Measurements from ENCODE around the gene LHPP.

LHPP gene

DNA sequence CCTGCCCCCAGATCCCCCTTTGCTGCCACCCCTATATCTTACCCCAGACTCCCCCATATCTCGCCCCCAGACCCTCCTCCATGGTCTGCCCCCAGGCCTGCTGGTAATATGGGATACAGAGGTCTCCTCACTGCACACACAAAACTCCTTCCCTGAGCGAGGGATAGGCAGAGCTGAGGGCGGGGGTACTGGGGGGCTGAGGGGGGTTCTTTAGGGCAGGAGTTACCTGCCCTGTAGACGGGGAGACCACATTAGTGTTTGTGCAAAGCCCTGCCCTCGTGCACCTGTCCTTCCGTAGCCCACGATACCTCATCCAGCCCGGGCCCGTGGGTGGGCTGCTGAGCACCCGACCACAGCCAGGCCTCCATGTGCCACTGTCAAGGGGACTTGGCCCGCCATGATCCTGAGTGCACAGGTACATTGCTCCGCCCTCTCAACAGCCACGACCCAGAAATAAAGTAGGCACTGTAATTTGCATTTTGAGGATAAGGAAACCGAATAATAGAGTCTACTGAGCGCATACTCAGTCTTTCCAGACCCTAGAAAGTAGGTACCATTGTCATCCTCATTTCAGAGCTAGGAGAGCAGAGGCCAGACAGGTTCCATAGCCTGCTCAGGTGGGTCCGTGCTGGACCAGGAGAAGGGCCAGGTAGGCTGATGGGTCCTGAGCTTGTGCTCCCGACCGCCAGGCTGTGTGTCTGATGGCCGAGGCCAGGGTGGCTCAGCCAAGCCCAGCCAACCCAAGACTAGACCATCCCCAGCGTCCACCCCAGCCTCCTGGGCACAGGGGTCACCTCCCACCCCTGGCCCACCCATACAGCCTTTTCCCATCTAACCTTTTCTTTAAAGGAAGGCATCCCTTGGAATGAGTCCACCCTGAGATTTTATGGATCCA lies 115.2 kb downstream of the LHPP start:
- H4K20me1 ChIP-seq (ENCODE audit: control insufficient read depth, insufficient read depth, low read depth, low read length) = no peaks in the 10 kb centered on the region

DNA sequence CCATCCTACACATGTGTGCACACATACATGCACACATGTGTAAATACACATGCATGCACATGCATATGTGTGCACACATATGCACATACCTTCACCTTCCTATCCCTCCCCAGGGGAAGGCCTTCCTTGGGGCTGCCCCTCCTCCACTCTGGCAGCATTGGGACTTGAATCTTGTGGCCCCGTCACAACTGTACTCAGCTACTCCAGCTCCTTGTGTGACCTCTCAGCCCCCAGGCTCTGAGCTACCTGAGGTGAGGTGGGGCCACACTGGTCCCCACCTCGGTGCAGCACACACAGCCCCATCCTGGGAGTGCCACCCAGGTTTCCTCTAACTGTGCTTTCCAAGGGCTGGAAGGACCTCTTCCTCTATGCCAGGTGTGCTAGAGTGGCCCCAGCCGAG lies 116.0 kb downstream of the LHPP start:
- no peak overlapping the region for H3K27ac ChIP-seq (ENCODE audit: low read depth, low read length)
- H4K20me1 ChIP-seq (ENCODE audit: control insufficient read depth, insufficient read depth, low read depth, low read length) = no peaks in the 10 kb centered on the region
- H3K79me2 ChIP-seq (ENCODE audit: control insufficient read depth, low read length) = no peaks in the 10 kb centered on the region
- no peaks in the 10 kb centered on the region; the same call in 1 of the 2 replicates for H3K9me3 ChIP-seq (ENCODE audit: control insufficient read depth, insufficient read depth, low read length)
- no peaks in the 10 kb centered on the region for H3K9me2 ChIP-seq (replicated peaks; ENCODE audit: control insufficient read depth, low read length)
- H3K4me3 ChIP-seq (ENCODE audit: low read length) = no peak overlapping the region
- no peak for TF ChIP-seq EZH2phosphoT487 (IDR thresholded peaks at IDR 0.05; ENCODE audit: borderline replicate concordance, low read length)
- TF ChIP-seq, protein P1, sequence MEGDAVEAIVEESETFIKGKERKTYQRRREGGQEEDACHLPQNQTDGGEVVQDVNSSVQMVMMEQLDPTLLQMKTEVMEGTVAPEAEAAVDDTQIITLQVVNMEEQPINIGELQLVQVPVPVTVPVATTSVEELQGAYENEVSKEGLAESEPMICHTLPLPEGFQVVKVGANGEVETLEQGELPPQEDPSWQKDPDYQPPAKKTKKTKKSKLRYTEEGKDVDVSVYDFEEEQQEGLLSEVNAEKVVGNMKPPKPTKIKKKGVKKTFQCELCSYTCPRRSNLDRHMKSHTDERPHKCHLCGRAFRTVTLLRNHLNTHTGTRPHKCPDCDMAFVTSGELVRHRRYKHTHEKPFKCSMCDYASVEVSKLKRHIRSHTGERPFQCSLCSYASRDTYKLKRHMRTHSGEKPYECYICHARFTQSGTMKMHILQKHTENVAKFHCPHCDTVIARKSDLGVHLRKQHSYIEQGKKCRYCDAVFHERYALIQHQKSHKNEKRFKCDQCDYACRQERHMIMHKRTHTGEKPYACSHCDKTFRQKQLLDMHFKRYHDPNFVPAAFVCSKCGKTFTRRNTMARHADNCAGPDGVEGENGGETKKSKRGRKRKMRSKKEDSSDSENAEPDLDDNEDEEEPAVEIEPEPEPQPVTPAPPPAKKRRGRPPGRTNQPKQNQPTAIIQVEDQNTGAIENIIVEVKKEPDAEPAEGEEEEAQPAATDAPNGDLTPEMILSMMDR (IDR thresholded peaks at IDR 0.05; ENCODE audit: low read depth, low read length, poor library complexity, severe bottlenecking) = no peak
- no peaks in the 10 kb centered on the region for H3F3A ChIP-seq (ENCODE audit: control insufficient read depth, insufficient read depth)
- no peaks in the 10 kb centered on the region for H3K36me3 ChIP-seq (ENCODE audit: control insufficient read depth, low read length)
- no peak overlapping the region for H3K4me2 ChIP-seq (ENCODE audit: low read length)
- H3K27me3 ChIP-seq (ENCODE audit: control insufficient read depth, low read length) = no peaks in the 10 kb centered on the region
- peaks cover 3% of the 10 kb centered on the region; the same call in 1 of the 2 replicates for H3K4me1 ChIP-seq (ENCODE audit: control insufficient read depth, low read length)

More for the DNA sequence above, 115.2 kb downstream of the LHPP start:
- Histone ChIP-seq H3K4me2 (ENCODE audit: low read length) (no peak overlapping the region), H3K4me3 (ENCODE audit: low read length) (no peak overlapping the region), H3K9me2 (replicated peaks; ENCODE audit: control insufficient read depth, low read length) (no peaks in the 10 kb centered on the region), H3F3A (ENCODE audit: control insufficient read depth, insufficient read depth) (no peaks in the 10 kb centered on the region), H3K79me2 (ENCODE audit: control insufficient read depth, low read length) (no peaks in the 10 kb centered on the region), H3K27me3 (ENCODE audit: control insufficient read depth, low read length) (no peaks in the 10 kb centered on the region), H3K36me3 (ENCODE audit: control insufficient read depth, low read length) (no peaks in the 10 kb centered on the region), H3K27ac (ENCODE audit: low read depth, low read length) (no peak overlapping the region), H3K9me3 (ENCODE audit: control insufficient read depth, insufficient read depth, low read length) (no peaks in the 10 kb centered on the region; the same call in 1 of the 2 replicates), H3K4me1 (ENCODE audit: control insufficient read depth, low read length) (peaks cover 3% of the 10 kb centered on the region; the same call in 1 of the 2 replicates)
- no peak for TF ChIP-seq EZH2phosphoT487 (IDR thresholded peaks at IDR 0.05; ENCODE audit: borderline replicate concordance, low read length)
- TF ChIP-seq, protein P1 (IDR thresholded peaks at IDR 0.05; ENCODE audit: low read depth, low read length, poor library complexity, severe bottlenecking) = no peak

DNA sequence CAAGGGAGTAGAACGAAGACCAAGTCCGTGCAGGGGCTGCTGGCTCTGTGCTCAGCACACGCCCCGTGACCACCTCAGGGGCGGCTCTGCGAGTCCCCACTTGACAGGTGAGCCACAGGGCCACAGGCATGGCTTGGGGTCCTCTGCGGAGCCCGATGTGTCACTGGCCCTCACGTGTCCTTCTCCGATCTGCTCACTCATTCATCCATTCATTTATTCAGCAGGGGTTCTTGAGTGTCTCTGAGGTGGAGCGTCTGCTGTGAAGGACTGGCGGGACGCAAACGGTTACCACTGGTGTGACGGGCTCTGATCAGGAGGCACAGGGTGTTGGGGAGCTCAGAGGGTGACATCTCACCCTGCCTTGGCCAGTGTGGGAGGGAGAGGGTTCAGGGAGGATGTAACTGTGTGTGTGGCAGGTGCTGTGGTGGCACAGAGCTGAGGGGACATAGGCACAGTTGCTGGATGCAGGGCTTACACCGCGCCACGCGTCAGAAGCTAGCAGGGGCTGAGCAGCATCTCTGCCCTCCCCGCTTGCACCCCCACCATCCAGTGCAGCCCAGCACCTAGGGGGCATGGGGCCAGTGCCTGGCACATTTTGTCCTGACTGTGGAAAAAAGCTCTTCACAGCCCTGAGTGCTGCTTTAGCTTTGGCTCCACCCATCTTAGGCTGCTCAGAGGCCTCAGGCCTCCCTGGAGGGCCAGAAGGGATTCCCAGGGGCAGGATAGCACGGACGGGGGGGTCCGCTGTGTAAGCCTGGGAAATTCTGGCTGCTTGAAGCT lies 116.8 kb downstream of the LHPP start:
- Histone ChIP-seq H3K4me1 (ENCODE audit: control insufficient read depth, low read length) (peaks cover 3% of the 10 kb centered on the region; the same call in 1 of the 2 replicates), H3F3A (ENCODE audit: control insufficient read depth, insufficient read depth) (no peaks in the 10 kb centered on the region), H3K27me3 (ENCODE audit: control insufficient read depth, low read length) (no peaks in the 10 kb centered on the region), H3K36me3 (ENCODE audit: control insufficient read depth, low read length) (no peaks in the 10 kb centered on the region), H4K20me1 (ENCODE audit: control insufficient read depth, insufficient read depth, low read depth, low read length) (no peaks in the 10 kb centered on the region), H3K27ac (ENCODE audit: low read depth, low read length) (no peak overlapping the region), H3K4me3 (ENCODE audit: low read length) (no peak overlapping the region), H3K4me2 (ENCODE audit: low read length) (no peak overlapping the region), H3K9me2 (replicated peaks; ENCODE audit: control insufficient read depth, low read length) (no peaks in the 10 kb centered on the region), H3K9me3 (ENCODE audit: control insufficient read depth, insufficient read depth, low read length) (no peaks in the 10 kb centered on the region; the same call in 1 of the 2 replicates), H3K79me2 (ENCODE audit: control insufficient read depth, low read length) (no peaks in the 10 kb centered on the region)
- no peak for TF ChIP-seq EZH2phosphoT487 (IDR thresholded peaks at IDR 0.05; ENCODE audit: borderline replicate concordance, low read length)
- TF ChIP-seq, protein P1 (IDR thresholded peaks at IDR 0.05; ENCODE audit: low read depth, low read length, poor library complexity, severe bottlenecking) = no peak
